ENCODE measurements around the gene LCN15.

Gene LCN15

DNA sequence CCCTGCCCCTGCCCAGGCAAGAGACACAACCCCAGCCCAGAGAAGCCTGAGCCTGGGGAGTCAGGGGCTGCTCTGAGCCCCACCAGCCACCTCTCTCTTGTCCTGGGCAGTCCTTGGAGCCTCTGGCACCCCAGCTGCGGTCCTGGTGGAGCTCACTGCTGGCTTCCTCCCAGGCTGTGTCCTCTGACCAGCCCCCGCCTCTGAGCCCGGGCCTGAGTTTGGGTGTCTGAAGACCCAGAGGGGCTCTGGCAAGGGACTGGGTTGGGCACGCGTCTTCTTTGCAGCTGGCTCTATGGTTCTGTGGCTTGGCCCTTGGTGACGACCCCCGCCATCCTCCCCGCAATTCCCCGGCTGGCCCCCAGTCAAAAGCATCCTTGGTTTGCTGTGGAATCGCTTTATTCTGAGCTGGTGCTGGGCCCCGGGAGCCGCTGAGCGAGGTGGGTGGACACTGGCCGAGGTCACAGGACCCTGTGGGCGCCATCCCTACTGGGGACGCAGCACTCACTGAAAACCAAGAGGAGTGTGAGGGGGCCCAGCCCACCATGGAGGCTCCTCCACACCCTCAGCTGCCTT, 20.6 kb downstream of the LCN15 start:
- TF ChIP-seq, protein P1, sequence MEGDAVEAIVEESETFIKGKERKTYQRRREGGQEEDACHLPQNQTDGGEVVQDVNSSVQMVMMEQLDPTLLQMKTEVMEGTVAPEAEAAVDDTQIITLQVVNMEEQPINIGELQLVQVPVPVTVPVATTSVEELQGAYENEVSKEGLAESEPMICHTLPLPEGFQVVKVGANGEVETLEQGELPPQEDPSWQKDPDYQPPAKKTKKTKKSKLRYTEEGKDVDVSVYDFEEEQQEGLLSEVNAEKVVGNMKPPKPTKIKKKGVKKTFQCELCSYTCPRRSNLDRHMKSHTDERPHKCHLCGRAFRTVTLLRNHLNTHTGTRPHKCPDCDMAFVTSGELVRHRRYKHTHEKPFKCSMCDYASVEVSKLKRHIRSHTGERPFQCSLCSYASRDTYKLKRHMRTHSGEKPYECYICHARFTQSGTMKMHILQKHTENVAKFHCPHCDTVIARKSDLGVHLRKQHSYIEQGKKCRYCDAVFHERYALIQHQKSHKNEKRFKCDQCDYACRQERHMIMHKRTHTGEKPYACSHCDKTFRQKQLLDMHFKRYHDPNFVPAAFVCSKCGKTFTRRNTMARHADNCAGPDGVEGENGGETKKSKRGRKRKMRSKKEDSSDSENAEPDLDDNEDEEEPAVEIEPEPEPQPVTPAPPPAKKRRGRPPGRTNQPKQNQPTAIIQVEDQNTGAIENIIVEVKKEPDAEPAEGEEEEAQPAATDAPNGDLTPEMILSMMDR (IDR thresholded peaks at IDR 0.05; ENCODE audit: low read depth, low read length, missing control alignments) = no peak
- in situ Hi-C loops (cut with HindIII; ENCODE audit: low sequenced_read_pairs) = no loop called here
- H3K4me3 ChIP-seq (ENCODE audit: low read depth, low read length) = no peak overlapping the region

DNA sequence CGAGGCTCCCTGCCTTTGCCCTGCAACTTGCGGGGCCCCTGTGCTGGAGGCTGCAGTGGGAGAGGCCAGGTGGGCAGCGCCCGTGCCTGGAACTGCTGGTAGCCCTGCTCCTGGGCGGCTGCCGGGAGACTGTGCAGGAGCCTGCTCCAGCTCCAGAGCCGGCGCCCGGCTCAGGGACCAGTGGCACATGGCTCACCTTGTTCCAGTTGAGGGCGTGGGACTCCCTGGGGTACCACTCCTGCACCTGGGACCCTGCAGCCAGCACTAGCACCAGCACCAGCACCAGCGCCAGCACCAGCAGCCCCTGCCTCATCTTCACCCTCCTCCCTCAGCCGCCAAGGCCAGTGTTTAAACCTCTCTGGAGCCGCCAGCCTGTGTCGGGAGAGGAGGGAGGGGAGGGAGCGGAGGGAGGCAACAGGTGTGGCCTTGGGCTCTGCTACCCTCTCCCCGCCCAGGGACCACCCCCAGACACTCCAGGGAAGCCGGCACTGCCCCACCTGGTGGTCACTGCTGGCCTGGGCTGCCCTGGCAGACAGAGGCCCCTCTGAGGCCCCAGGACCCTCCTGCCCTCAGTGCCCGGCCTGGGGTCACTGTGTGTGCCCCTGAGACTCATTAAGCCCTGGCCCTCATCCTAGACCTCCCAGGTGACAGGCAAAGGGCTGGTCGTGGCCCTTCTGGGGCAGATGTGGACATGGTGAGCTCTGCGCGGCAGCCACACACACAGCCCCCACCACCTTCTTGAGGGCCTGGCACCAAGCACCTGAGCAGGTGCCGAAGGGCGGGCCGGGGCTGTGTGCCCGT, 21.5 kb downstream of the LCN15 start, which contains the start of gene LCN10:
Gene LCN10, minus strand, starts transcription at position 350 of the 801 bp plus-strand sequence. Its CDS starts 37 bp downstream, at position 313.
- TF ChIP-seq, protein P1 (IDR thresholded peaks at IDR 0.05; ENCODE audit: low read depth, low read length, missing control alignments) = peak; percentile 46
- in situ Hi-C loops (cut with HindIII; ENCODE audit: low sequenced_read_pairs) = no loop called here
- DNase-seq (ENCODE audit: low read depth) = no peak
- H3K4me3 ChIP-seq (ENCODE audit: low read depth, low read length) = no peak within 1 kb of the TSS

More for the DNA sequence above, 20.6 kb downstream of the LCN15 start:
- no peak for DNase-seq (ENCODE audit: low read depth)

DNA sequence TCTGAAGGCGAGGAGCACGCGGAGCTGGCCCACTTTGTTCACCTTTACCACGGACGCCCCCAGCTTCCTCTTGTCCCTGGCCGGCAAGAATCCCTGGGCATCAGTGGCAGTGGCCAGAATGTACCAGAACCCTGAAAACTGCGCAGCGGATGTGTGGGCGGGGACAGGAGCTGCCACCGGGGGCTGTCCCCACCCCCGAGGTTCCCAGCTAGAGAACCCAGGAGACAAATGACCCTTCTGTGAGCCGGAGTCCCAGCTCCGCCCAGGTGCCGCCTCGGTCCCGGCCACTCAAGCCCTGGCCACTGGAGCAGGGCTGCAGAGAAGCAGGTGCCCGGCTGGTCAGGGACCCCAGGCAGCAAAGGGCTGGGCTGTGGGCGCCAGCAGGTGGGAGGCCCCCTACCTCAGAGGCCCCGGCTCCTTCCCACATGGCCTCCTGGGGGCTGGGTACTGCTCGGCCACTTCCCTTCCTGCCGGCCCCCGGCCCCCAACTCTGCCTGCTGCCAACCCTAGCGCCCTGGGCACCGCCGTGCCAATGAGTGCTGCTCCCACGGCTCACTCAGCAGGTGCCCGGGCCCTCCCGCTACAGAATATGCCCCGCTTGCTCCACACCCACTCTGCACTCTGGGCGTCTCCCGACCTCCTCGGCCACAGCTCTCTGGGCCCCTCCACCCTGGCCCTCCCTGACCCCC, 22.3 kb downstream of the LCN15 start:
- in situ Hi-C loops (cut with HindIII; ENCODE audit: low sequenced_read_pairs) = no loop called here
- no peak overlapping the region for H3K4me3 ChIP-seq (ENCODE audit: low read depth, low read length)
- TF ChIP-seq, protein P1 (IDR thresholded peaks at IDR 0.05; ENCODE audit: low read depth, low read length, missing control alignments) = no peak
- no peak for DNase-seq (ENCODE audit: low read depth)

DNA sequence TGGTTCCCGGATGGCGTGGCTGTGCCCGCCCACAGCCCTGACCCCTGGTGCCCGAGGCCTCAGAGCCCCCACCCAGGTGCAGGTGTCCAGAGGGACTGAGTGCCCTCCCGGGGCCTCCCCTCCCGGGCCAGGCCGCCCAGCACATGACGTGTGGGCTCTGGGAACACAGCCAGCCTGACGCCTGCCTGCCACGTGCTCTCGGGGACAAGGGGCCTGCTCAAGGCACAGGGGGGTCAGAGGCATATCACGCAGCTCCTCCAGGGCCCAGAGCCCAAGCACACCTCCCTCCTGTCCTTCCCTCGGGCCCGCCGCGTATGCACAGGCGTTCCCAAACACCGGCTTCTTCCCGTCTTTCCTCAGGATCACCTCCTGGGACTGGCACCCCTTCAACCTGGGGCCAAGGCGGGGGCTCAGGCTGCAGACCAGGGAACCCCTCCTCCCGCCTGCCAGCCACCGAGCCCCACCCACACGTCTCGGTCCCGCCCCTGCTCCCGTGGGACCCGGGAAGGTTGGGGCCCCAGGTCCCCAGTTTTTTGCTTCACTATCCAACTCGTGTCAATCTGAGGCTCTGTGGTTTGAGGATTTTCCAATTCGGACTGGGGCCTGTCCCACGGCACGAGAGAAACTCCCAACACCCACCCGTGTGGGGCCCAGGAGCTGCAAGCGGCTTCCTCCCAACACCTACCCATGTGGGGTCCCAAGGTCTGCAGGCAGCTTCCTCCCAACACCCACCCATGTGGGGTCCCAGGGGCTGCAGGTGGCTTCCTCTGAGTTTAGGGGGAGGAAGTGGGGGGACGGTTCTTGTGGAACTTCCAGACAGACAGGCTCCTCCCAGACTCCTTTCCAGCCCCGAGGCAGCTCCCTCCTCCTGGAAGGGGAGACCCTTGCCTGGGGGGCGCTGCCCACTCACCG, 23.1 kb downstream of the LCN15 start:
- in situ Hi-C loops (cut with HindIII; ENCODE audit: low sequenced_read_pairs) = no loop called here
- no peak for DNase-seq (ENCODE audit: low read depth)
- TF ChIP-seq, protein P1 (IDR thresholded peaks at IDR 0.05; ENCODE audit: low read depth, low read length, missing control alignments) = no peak
- no peak overlapping the region for H3K4me3 ChIP-seq (ENCODE audit: low read depth, low read length)

DNA sequence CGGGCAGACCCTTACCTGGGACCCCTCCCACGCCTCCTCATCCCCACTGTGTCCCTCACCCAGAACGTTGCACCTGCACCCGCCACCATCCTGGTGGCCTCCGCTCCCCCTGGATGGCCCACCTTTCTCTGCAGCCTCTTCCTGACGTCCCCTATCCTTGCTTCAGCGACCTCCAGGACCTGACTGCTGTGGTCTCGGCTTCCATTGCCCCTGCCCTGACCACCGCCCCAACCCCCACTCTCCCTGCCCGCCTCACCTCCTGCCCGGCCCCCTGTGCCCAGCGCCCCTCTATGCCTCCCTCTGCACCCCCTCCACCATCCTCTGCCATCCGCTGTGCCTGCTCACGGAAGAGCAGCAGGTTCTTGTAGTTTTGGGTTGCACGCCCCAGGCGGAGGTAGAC, 23.8 kb downstream of the LCN15 start:
- H3K4me3 ChIP-seq (ENCODE audit: low read depth, low read length) = no peak overlapping the region
- TF ChIP-seq, protein P1 (IDR thresholded peaks at IDR 0.05; ENCODE audit: low read depth, low read length, missing control alignments) = no peak
- in situ Hi-C loops (cut with HindIII; ENCODE audit: low sequenced_read_pairs) = no loop called here
- DNase-seq (ENCODE audit: low read depth) = no peak

DNA sequence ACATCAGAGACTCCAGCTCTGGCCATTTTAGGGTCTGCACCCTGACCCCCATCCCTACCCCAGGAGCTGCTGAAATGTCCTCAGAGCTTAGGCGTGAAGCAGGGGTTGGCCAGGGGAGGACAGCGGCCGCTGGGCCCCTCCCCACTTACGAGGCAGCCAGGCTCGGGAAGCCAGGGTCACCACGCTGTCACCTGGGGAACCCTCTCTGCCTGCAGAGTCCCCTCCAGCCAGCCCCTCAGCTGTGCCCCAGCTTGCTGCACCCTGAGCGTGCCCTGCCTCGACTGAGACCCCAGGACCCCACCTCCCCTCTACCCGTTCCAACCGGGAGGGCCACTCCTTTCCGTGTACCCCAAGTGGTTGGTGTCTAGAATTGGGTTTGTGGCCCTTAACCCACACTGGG, 24.2 kb downstream of the LCN15 start:
- no peak overlapping the region for H3K4me3 ChIP-seq (ENCODE audit: low read depth, low read length)
- no peak for DNase-seq (ENCODE audit: low read depth)
- in situ Hi-C loops (cut with HindIII; ENCODE audit: low sequenced_read_pairs) = no loop called here
- TF ChIP-seq, protein P1 (IDR thresholded peaks at IDR 0.05; ENCODE audit: low read depth, low read length, missing control alignments) = no peak

Data from astrocyte of the cerebellum (primary cell).